NCI-H2029 treated with DMSO at 0.1 percent for 48 hours (cell line): ENCODE measurements around the gene NFIA.

ENCODE experiments used
- DNase-seq: peaks from one replicate; lab custom pipeline; 2025; lab: John Stamatoyannopoulos, UW

The NFIA gene

DNA sequence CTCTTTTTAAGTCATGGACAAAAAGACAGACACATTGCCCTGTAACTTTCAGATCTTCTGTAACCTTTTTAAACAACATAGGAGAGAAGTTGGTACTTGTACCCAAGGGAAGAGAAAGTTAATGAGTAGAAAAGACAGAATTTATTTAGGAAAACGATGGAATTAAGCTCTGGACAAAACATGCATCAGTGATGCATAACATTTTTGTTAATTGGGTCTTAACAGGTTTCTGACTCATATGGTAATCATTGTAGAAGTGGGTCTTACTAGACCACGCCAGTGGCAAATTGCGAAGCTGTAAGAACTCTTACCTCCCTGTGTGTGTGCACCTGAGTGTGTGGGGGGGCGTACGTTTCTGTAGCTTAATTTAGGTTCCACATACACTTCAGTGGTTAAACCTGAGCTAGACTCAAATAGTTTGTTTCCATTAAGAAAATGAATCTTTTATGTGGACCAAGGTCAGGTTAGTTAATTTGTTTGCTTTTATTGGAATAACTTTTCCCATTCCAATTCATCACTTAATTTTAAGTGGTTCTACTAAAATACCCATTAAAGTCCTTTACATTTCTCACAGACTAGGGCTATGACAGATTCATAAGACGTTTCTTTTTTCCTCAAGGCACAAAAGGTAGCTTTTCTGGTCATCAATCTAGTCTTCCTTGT is 48.1 kb downstream of the NFIA start:
- DNase-seq, result no peak

DNA sequence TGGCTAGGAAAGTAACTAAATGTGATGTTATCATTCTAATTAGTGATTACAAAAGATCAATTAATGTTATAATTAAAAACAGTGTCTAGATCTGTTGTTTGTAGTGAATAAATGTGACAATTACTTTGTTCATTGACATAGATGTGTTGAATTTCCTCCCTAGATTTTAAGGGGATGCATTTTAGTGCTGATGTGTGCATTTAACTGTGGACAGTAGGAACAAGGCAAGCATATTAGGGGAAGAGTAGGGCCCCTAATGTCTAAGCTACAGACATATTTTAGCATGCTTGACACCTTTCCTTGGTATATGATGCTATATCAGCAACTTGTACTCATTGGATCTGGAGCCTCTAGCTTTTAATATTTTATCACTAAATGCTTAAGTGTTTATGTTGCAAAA is 48.9 kb downstream of the NFIA start:
- DNase-seq, result no peak

DNA sequence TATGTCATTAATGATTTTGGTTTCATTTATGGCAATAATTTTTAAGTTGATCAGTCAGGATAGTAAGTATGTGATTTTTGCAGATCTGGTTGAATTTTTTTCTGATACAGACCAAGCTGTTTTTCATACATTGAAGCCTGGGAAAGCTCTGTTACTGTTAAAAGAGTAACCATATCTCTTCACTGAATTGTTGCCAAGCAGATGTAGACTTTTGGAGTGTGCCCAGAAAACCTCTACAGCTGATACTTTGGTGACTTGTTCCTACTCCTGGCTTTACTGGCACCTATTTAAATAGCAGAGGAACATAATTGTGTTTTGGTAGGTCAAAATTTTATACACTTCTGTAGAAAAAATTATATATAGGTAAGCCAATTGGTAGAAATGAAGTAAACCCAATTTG is 49.4 kb downstream of the NFIA start:
- DNase-seq, result peak; percentile 94

DNA sequence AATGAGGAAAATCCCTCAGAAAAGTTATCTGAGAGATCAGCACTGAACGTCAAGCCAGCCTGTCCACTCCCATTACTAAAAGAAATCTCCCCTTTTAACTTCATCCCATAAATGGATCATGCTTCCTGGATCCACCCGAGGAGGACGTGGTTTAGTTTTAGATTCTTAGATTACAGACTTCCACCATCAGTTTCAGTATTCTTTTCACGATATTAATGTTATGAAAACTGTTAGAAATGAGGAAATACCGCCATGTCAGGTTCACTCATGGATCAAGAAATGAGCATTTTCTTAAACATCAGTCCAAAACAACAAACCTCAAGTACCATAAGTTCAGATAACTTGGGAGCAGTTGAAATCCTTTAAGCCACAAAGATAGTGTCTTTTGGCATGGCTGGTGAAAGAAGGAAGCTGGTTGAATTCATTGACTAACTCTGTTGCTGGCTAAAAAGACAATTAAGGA is 49.8 kb downstream of the NFIA start:
- peak; percentile 79 for DNase-seq

DNA sequence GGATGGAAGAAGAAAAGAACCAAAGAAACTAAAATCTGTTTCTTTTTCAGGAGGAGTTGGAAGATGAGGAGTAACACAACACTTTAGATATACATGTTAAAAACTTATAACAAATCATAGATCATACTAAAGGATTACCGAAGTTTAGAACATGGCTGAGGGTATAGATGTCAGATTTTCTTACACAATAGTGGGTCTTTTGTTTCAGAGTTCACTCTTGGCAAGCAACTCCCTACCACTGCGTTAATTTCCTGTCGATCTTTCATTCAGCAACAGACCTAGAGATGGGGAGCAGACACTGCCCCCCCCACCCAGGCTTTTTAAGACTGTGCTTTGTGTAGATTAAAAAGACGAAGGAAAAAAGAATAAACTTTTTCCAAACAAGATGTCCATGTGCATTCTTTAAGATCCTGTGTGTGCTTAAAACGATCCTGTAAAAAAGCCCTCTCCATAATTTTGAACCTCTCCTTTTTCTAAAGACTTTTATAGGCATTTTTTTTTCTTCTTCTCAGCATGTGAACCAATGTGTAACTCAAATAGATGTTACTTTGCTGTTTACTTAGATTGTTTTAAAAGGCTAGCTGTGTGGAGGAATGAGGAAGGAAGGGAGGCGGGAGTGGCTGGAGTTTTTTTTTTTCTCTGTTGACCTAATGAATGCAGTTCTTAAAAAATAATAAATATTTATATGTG is 50.4 kb downstream of the NFIA start:
- DNase-seq, result no peak

DNA sequence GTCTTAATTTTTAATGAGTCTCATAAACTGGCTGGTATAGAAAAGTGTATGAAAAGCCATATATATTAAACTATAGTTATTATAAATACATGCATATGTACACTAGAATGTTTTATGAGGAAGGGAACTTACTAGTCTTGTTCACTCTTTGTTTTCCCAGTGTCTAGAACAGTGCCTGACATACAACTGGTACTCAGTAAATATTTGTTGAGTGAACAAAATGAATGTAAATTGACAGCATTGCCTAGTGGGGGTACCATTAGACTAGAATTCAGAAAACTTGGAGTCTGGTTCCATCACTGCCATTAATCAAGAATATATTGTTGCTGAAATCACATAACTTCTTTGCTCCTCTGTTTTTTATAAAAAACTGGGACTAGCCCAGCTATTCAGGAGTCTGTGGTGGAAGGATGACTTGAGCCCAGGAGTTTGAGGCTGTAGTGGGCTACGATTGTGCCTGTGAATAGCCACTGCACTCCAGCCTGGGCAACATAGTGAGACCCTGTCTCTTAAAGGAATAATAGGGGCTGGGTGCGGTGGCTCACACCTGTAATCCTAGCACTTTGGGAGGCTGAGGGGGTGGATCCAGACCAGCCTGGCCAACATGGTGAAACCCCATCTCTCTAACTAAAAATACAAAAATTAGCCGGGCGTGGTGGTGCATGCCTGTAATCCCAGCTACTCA is 51.1 kb downstream of the NFIA start:
- DNase-seq, result no peak

DNA sequence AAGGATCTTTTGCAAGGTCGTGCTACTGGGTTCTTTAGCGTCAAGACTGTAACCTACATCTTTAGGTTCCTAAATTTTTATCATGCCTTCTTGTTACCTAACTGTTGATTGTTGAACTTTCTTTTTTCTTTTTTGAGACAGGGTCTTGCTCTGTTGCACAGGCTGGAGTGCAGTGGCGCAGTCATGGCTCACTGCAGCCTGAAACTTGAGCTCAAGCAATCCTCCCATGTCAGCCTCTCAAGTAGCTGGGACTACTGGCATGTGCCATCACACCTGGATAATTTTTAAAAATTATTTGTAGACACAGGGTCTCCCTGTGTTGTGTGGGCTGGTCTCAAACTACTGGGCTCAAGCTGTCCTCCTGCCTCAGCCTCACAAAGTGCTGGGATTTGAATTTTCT is 52.9 kb downstream of the NFIA start:
- DNase-seq, result peak; percentile 40

DNA sequence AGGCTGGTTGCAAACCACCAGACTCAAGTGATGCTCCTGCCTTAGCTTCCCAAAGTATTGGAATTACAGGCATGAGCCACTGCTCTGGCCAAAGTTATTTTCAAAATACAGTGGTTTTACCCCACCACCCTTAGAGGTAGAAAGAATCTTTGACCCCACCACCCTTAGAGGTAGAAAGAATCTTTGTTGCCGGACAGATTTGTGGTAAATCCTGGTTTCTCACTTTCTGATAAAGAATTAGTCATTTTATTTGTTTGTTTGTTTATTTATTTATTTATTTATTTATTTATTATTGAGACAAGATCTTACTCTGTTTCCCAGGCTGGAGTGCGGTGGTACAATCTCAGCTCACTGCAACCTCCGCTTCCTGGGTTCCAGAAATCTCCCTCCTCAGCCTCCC is 55.9 kb downstream of the NFIA start:
- no peak for DNase-seq

DNA sequence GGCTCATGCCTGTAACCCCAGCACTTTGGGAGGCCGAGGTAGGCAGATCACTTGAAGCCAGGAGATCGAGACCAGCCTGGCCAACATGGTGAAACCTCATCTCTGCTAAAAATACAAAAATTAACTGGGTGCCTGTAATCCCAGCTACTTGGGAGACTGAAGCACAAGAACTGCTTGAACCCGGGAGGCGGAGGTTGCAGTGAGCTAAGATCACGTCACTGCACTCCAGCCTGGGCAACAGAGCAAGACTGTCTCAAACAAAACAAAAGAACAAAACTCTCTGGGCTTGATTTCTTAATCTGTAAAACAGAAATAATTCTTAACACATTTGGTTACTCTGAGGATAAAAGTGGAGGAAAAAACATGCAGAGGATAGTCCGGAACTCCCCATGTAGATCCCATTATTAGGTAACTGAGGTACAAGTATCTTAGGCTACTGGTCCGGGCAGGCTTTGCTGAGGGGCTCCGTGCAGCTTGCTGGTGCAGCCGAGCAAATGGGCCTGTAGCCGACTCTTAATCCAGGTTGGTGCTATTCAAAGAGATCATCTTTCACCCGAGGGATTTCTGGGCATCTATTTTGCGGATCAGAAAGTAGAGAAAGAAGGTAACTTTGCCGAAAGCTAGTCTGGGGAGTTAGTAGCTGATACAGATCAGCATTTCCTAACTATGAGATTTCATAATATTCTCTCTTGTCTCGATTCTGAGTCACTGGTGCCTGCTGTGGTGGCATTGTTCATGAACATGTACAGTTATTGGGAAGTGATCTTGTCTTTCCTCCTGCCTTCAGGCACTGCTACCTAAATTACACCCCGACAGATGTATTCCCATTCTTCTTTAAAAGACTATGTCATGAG is 56.8 kb downstream of the NFIA start:
- no peak for DNase-seq

DNA sequence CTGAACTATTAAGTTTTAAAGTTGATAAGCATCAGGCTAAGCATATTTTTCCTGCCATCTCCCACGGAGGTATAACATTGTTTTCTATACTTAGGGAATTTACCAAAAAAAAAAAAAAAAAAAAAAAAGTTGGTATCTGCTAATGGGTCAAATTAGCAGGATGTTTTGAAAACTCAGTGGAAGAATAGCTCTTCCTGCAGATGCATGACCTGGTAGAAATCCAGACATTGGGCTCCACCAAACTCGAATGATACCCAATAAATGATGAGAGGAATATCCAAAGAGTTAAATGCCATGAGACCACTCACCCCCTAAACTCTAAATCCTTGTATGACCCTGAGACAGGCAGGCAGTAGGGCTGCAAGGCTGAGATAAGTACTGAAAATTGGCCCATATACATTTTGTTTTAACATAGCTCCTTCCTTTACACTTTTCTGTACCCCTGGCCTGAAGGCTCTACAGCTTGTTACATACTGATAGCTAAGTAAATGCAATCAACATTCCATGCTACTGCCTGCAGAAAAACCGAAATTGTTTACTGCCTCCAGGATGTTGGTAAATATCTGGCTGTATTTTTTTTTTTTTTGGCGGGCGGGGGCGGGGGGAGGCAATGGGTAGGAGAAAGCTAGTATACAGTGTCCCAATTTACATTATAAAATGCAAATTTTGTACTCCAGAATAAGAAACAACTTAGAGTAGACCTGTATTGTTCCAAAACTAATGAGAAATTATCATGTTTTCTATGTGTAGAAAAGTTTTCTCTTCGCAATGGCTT is 57.6 kb downstream of the NFIA start:
- DNase-seq, result no peak

DNA sequence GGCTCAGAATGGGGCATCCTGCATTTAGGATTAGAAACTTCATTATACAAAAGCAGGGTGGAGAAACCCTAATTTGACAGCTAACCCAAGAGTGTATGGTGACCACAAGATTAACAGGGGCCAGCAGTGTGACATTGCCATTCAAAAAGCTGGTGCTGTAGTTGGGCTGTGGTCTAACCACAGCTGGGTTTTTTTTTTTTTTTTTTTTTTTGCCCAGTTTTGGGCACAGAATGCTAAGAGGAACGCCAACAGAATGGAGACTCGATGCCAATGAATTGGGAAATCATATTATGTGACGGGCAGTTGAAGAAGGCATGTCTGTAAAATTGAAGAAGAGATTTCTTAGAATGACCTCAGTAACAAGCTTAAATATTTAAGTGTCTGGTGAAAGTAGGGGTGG is 58.4 kb downstream of the NFIA start:
- no peak for DNase-seq

DNA sequence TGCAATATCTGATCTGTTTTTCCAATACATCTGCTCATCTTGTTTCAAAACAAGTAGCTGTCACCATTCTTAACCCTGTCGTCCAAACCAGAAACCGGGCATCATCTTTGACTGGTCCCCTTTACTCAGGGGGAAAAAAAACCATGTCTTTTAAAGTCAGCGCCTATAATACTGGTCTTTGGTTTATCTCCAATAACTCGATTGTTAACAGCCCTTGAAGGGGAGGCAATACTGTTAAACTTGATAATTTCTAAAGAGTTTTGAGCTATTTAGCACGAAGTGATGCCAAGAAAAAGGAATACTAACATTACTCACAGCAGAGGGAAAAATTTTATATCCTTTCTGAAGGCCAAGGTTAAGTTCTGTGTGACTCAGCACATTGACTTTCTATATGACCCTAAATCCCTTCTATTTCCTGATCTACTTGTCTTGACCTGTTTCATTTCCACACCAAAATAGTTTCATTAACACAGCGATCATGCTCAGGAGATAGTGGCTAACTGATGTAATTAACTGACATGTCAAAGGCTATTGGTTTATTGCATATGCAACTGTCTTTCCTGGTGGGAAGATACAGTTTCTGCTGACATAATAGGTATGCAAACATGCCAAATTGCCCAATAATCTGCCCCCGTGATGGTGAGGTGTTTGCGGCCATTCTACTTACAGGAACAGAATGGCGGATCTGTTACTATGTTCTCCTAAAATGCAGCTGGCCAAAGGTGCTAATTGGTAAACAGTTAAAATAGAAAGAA is 59.1 kb downstream of the NFIA start:
- peak; percentile 96 for DNase-seq

DNA sequence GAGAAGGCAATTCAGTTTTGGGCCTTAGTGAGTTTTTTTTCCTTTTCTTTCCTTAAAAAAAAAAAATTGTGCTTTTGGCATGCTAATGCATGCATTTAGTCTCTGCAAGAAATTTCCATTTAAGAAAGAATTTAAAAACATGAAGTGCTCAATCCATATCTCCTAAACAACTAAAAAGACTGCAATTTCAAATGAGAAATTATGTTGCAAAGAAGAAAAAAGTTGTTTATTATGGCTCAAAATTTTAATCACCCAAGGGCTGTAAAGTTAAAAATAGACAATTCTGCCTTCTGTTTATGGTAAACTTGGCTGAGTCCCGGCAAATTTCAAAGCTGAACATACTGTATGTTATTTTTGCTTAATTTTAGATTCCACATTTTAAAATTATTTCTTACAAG is 59.7 kb downstream of the NFIA start:
- no peak for DNase-seq

DNA sequence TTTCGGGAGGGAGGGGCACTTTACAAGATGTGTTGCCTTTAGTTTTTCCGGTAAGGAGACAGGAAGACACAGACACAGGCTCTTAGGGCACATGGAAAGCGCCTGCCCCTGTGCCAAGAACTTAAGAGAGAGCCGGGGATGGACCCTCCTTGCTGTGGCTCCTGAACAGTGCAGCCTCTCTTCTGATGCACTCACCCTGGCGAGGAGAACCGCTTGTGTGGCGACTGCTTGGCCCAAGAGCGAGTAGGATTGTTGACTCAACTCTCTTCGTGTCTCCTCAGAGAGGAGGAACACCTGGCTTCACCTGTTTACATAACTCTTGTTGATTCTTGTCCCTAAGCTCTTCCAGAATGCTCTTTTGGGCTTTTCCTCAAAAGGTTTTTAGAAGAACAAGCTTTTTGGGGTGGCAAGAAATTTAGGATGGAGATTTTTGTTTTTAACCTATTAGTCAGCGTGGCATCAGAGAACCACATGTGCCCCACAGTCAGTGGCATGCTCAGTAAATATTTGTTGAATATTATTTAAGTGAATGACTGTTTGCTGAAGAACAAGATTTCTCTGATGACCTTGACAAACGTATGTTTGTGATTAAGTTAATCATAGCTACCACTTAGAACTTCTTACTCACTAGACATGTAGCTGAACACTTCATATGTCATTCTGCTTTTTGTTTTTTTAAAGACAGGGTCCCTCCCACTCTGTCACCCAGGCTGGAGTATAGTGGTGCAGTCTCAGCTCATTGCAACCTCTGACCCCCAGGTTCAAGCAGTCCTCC is 60.6 kb downstream of the NFIA start:
- peak; percentile 99 for DNase-seq

DNA sequence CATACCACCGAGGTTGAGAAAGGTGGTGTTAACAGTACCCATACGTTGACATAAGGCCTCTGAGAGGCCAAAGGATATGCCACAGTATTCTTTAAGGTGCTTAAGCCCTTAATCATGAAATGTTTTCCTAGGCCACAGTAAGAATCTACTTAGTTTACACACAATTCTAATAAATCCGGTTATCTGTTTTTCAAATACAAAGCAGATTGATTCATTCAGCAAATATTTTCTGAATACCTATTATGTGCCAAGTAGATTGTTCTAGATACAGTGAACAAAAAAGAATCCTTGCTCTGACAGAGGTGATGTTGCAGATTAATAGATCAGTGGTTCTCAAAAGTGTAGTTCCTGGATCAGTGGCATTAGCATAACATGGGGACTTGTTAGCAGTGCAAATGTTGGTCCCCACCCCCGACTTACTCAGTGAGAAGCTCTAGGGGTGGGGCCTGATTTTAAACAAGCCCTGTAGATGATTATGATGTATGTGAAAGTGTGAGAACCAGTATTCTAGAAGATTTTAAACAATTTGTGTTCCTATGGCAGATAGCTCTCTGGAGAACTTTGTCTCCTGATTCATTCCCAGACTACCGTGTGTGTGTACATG is 61.6 kb downstream of the NFIA start:
- peak; percentile 80 for DNase-seq

DNA sequence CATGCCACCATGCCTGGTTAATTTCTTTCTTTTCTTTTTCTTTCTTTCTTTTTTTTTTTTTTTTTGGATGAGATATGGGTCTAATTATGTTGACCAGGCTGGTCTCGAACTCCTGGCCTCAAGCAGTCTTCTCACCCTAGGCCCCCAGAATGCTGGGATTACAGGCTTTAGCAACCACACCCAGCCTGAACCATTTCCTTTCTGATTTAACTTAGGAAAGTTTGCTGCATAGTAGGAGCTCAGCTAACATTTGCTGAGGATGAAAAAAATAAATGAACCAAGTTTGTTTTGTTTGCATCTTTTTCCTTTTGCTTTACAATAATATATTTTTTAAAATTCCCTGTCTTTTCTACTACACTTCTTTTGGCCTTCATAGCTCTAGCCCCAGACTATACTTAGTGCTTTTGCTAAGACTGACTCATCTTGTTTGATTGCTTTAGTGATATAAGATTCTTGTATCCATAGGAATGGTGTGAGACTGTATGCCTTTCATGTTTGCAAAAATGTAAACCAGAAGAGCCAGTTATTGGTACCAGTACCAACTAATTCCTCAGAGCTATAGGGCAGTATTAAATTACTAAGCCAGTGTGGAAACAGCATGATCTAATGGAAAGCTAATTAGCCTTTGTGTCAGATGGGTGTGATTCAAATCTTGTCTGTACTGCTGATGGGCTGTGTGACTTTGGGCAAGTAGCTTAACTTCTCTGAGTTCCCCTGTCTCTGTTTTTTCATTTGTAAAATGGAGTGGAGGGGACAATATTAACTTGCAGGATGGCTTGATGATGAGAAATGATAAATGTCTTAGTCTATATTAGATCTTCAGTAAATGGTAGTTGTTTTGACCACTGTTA is 66.9 kb downstream of the NFIA start:
- DNase-seq, result no peak

DNA sequence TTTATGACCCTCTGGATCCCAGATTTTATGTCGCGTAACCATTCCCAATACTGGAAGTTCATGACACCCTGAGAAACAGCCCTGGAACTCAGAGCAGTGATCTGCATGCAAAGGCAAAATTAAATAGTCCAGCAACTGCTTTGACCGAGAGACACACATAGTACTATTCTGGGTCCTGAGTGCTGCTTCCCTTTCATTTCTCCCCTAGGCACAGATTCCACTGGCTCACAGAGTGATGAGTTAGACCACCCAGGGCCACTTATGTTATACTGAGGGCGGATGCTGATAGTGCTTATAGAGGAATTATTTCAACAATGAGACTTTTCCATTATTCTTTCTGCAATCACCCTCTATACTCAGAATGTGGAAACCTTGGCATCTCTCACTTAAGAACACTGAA is 69.2 kb downstream of the NFIA start:
- DNase-seq, result no peak

DNA sequence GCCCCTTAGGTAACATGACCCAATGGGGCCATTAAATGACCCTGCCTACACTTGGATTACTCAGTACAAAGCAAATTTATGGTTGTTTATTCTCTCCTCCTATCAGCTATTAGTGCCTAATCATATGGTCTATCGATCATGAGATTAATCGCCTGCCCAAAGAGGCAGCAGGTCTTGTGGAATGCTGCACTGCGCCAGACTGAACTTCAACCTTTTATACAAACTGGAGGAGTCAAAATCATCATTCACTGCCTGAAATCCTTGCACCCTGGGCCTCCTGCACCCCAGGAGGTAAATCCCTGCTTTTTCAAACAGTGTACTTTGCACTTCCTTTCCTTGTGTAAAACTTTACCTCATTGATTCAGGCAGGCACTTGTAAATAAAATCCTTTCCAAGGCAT is 69.7 kb downstream of the NFIA start:
- no peak for DNase-seq
